ENCODE data around the gene PCNT. TPM values are rescaled to one million over a fixed set of nuclear protein-coding genes. Genes with fewer than 3 reads are reported as not detected.
A peak's percentile ranks its signal among the peaks of the same experiment; 100 is the strongest.

Gene PCNT
- total and polyA plus RNA-seq, 9 of the 15 experiments (the other 6 are each of a cell fraction or from before 2014, with no cell fraction given): 9.1 to 53.5 (median 31.3) TPM

DNA sequence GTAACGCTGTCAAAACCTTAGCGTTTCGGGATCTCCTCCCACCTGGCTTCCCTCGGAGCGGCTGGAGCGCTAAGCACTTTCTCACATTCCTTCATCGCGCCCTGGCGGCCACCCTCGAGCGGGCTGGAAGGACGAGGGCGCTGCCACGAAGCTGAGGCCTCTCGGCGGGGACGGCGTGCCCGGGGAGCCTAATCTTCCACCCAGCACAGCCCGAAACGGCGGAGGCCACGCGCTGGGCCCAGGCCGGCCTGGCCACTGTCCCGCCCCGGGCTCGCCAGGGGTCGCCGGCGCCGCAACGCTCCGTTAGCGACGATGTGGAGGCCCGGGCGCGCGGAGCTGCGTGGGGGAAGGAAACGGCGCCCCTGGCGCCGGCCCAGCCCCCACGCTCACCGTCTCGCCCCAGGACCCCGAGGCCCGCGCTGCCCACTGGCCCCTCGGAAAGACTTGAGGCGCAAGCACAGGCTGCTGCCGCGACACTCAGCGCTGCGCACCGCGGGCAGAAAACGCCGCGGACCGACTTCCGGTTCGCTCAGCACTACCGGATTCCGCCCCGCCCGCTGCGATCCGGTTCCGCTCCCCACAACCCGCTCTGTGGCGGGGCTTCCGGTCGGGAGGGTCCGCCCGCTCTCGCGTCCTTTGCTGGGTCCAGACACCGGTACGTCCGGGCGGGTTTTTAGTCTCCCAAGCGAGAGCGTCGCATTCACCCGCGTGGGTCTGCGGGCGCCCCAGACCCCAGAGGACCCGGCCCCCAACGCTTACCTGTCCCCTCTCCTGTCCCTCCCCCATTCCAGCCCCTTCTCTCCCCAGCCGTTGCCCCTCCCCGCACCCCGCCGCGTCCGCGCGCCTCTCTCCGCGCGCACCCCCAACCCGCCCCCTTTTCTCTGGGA is 38.0 kb upstream of the PCNT start, which contains the start of gene YBEY (continued):
- 0 out of 2 replicates have a peak, but pooled peaks have one; percentile 86 for TF ChIP-seq RBM34 (IDR thresholded peaks at IDR 0.05; ENCODE audit: borderline replicate concordance, insufficient read depth, low read length)
- TF ChIP-seq NONO (IDR thresholded peaks at IDR 0.05; ENCODE audit: low read depth in 2 of 2, low read length in 1 of 2): peak; percentile 84 to 90
- no peak for TF ChIP-seq ZNF253 (CRISPR knock-in tag; conservative IDR thresholded peaks at IDR 0.05)
- no peak for TF ChIP-seq ZC3H8 (IDR thresholded peaks at IDR 0.05)
- TF ChIP-seq ZNF324 (CRISPR knock-in tag; IDR thresholded peaks at IDR 0.05): no peak
- no peak for TF ChIP-seq PCBP2 (IDR thresholded peaks at IDR 0.05; ENCODE audit: low read depth, low read length, poor library complexity, severe bottlenecking)
- peak in 1 of 2 experiments; percentile 10; a peak in 3 of 4 replicates for TF ChIP-seq TBL1XR1 (IDR thresholded peaks at IDR 0.05; ENCODE audit: low read length in 2 of 2)
- TF ChIP-seq BMI1 (IDR thresholded peaks at IDR 0.05; ENCODE audit: low read length): no peak
- peak; percentile 83; the same call in 1 of the 2 replicates for TF ChIP-seq TARDBP (IDR thresholded peaks at IDR 0.05)
- peak; percentile 78 for TF ChIP-seq NEUROD1 (IDR thresholded peaks at IDR 0.05; ENCODE audit: borderline replicate concordance, low read depth, low read length, partially characterized antibody)
- no peak for TF ChIP-seq BDP1 (IDR thresholded peaks at IDR 0.05; ENCODE audit: insufficient read depth, insufficient read length)
- no peak for TF ChIP-seq KLF16 (IDR thresholded peaks at IDR 0.05)
- peak; percentile 99 for TF ChIP-seq ZBTB40 (IDR thresholded peaks at IDR 0.05)
- TF ChIP-seq ZBTB40 (CRISPR knock-in tag; IDR thresholded peaks at IDR 0.05): no peak
- TF ChIP-seq POLR3G (IDR thresholded peaks at IDR 0.05; ENCODE audit: extremely low read depth, insufficient read length, insufficient replicate concordance): no peak
- TF ChIP-seq TCFL5 (CRISPR knock-in tag; conservative IDR thresholded peaks at IDR 0.05): no peak
- TF ChIP-seq TRIM25 (IDR thresholded peaks at IDR 0.05; ENCODE audit: borderline replicate concordance): no peak
